K562 (cell line): ENCODE results near the gene POLR2C. TPM values are rescaled to one million over a fixed set of nuclear protein-coding genes. Genes with fewer than 3 reads are reported as not detected.

Experiments
- POLR3A ChIP-seq: IDR thresholded peaks from 2 replicates; pipeline ENCODE4 v1.6.1; 2011; ENCODE audit warnings: borderline replicate concordance, mild to moderate bottlenecking, moderate library complexity; ENCODE audit not compliant: insufficient read length, insufficient read depth; ENCODE audit errors: extremely low read depth
- ZNF140 ChIP-seq: fragments of 250-450 bp; sonication (Bioruptor Pico); IDR thresholded peaks from 2 replicates; pipeline ENCODE4 v1.8.0; 2021; ENCODE audit warnings: moderate library complexity, mild to moderate bottlenecking, inconsistent platforms
- polyA plus RNA-seq, 8 experiments: library from polyadenylated mRNA; depleted of rRNA in 4 of 8; stranded (reverse) in 5 of 8; unstranded in 3 of 8; fragments of >200 nt; fragmentation: Nextera tagmentation in 2 of 8; fragmentation: Illumina TruSeq in 1 of 8; extraction: Ambion mirVana in 2 of 8; extraction: Trizol in 1 of 8; gene quantifications; 2 replicates each; pipeline versions ENCODE4 v1.2.1 to v1.2.3, GENCODE V29; 2011 to 2014; ENCODE audit warnings: inconsistent platforms in 1 of 8, missing spikeins in 1 of 8
- total RNA-seq, 7 experiments: library from RNA; depleted of rRNA in 6 of 7; stranded (reverse); fragments of >200 nt in 6 of 7; fragmentation: Illumina TruSeq in 2 of 7; extraction: Trizol in 2 of 7; gene quantifications; 2 replicates each; pipeline versions ENCODE4 v1.2.1 to v1.2.3, GENCODE V29; 2011 to 2021; ENCODE audit warnings: low replicate concordance in 1 of 7
- TF ChIP-seq, protein P1 (sequence below): fragments of 450-650 bp; IDR thresholded peaks from 2 replicates; pipeline ENCODE4 v1.6.1; 2016; ENCODE audit warnings: low read depth
- TF ChIP-seq, protein P2 (sequence below), 2 experiments: fragments of 450-650 bp; IDR thresholded peaks; 2 replicates each; pipeline ENCODE4 v1.6.1; 2016

The POLR2C gene
- total and polyA plus RNA-seq, 9 of the 15 experiments (the other 6 are each of a cell fraction or from before 2014, with no cell fraction given) = 70.3 to 163 (median 92.3) TPM

- TF ChIP-seq, protein P1, sequence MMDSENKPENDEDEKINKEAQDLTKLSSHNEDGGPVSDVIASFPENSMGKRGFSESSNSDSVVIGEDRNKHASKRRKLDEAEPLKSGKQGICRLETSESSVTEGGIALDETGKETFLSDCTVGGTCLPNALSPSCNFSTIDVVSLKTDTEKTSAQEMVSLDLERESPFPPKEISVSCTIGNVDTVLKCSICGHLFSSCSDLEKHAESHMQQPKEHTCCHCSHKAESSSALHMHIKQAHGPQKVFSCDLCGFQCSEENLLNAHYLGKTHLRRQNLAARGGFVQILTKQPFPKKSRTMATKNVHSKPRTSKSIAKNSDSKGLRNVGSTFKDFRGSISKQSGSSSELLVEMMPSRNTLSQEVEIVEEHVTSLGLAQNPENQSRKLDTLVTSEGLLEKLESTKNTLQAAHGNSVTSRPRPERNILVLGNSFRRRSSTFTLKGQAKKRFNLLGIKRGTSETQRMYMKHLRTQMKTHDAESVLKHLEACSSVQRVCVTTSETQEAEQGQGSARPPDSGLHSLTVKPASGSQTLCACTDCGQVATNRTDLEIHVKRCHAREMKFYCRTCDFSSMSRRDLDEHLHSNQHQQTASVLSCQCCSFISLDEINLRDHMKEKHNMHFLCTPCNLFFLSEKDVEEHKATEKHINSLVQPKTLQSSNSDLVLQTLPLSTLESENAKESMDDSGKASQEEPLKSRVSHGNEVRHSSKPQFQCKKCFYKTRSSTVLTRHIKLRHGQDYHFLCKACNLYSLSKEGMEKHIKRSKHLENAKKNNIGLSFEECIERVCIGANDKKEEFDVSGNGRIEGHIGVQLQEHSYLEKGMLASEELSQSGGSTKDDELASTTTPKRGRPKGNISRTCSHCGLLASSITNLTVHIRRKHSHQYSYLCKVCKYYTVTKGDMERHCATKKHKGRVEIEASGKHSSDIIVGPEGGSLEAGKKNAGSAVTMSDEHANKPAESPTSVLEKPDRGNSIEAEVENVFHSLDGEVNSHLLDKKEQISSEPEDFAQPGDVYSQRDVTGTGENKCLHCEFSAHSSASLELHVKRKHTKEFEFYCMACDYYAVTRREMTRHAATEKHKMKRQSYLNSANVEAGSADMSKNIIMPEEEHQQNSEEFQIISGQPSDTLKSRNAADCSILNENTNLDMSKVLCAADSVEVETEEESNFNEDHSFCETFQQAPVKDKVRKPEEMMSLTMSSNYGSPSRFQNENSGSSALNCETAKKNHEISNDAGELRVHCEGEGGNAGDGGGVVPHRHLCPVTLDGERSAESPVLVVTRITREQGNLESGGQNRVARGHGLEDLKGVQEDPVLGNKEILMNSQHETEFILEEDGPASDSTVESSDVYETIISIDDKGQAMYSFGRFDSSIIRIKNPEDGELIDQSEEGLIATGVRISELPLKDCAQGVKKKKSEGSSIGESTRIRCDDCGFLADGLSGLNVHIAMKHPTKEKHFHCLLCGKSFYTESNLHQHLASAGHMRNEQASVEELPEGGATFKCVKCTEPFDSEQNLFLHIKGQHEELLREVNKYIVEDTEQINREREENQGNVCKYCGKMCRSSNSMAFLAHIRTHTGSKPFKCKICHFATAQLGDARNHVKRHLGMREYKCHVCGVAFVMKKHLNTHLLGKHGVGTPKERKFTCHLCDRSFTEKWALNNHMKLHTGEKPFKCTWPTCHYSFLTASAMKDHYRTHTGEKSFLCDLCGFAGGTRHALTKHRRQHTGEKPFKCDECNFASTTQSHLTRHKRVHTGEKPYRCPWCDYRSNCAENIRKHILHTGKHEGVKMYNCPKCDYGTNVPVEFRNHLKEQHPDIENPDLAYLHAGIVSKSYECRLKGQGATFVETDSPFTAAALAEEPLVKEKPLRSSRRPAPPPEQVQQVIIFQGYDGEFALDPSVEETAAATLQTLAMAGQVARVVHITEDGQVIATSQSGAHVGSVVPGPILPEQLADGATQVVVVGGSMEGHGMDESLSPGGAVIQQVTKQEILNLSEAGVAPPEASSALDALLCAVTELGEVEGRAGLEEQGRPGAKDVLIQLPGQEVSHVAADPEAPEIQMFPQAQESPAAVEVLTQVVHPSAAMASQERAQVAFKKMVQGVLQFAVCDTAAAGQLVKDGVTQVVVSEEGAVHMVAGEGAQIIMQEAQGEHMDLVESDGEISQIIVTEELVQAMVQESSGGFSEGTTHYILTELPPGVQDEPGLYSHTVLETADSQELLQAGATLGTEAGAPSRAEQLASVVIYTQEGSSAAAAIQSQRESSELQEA = no peak
- TF ChIP-seq, protein P2, sequence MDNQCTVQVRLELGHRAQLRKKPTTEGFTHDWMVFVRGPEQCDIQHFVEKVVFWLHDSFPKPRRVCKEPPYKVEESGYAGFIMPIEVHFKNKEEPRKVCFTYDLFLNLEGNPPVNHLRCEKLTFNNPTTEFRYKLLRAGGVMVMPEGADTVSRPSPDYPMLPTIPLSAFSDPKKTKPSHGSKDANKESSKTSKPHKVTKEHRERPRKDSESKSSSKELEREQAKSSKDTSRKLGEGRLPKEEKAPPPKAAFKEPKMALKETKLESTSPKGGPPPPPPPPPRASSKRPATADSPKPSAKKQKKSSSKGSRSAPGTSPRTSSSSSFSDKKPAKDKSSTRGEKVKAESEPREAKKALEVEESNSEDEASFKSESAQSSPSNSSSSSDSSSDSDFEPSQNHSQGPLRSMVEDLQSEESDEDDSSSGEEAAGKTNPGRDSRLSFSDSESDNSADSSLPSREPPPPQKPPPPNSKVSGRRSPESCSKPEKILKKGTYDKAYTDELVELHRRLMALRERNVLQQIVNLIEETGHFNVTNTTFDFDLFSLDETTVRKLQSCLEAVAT (IDR thresholded peaks at IDR 0.05) = no peak
- TF ChIP-seq ZNF140 (CRISPR knock-in tag) (no peak), POLR3A (no peak)
These were observed at the start of gene POLR2C (continued) for GRCh38 chr16:57462209-57462977.
